ENCODE measurements around the gene POFUT1.

GRCh38 chr20:32159766-32160221, 47.9 kb upstream of the POFUT1 start:
- no peak for TF ChIP-seq CTCF (conservative IDR thresholded peaks at IDR 0.05)
- TF ChIP-seq EZH2 (IDR thresholded peaks at IDR 0.05; ENCODE audit: low read depth): no peak

Measured in PC-9 (cell line).